Mesothelial cell of epicardium (in vitro differentiated cells): ENCODE measurements around the gene HOXA5. TPM values are rescaled to one million over a fixed set of nuclear protein-coding genes. Genes with fewer than 3 reads are reported as not detected.
A peak's percentile ranks its signal among the peaks of the same experiment; 100 is the strongest.

Source experiments
- DNase-seq, 2 experiments: peaks; one replicate each; pipeline ENCODE4 v3.0.0; 2021; ENCODE audit warnings: low spot score in 2 of 2; ENCODE audit not compliant: unreplicated experiment in 2 of 2
- H3K27ac Mint-ChIP-seq: 2 replicates; pipeline ENCODE4 v1.8.0; 2021; ENCODE audit warnings: mixed read lengths
- H3K27me3 Mint-ChIP-seq: 2 replicates; pipeline ENCODE4 v1.8.0; 2021; ENCODE audit warnings: low read depth, mixed read lengths
- H3K36me3 Mint-ChIP-seq: 2 replicates; pipeline ENCODE4 v1.8.0; 2021; ENCODE audit warnings: mixed read lengths
- H3K4me1 Mint-ChIP-seq: 2 replicates; pipeline ENCODE4 v1.8.0; 2021; ENCODE audit warnings: mixed read lengths
- H3K4me3 Mint-ChIP-seq: 2 replicates; pipeline ENCODE4 v1.8.0; 2021; ENCODE audit warnings: mild to moderate bottlenecking, moderate library complexity, mixed read lengths
- H3K9me3 Mint-ChIP-seq: 2 replicates; pipeline ENCODE4 v1.8.0; 2021; ENCODE audit warnings: mixed read lengths
- CTCF ChIP-seq: fragments of 200-600 bp; sonication (generic); IDR thresholded peaks from one replicate; pipeline ENCODE4 v1.5.0; 2021; ENCODE audit warnings: antibody characterized with exemption; ENCODE audit not compliant: unreplicated experiment
- total RNA-seq: library from RNA; stranded (reverse); gene quantifications from 3 replicates; pipeline ENCODE4 v1.2.1, GENCODE V29; 2021

The HOXA5 gene
- total RNA-seq, 1 donor from 2014 or later: 133 TPM

- no peaks in the 10 kb centered on the region for H3K27me3 Mint-ChIP-seq
- peak in 1 of 2 experiments; percentile 66 for DNase-seq
- H3K9me3 Mint-ChIP-seq: no peaks in the 10 kb centered on the region
- peak overlapping the region; percentile 88 for H3K4me3 Mint-ChIP-seq
- H3K36me3 Mint-ChIP-seq: peaks cover 21% of the 10 kb centered on the region
- peak overlapping the region; percentile 100 for H3K27ac Mint-ChIP-seq
- peaks cover 55% of the 10 kb centered on the region for H3K4me1 Mint-ChIP-seq
- no peak for TF ChIP-seq CTCF
Measured at GRCh38 chr7:27115221-27116026, 28.1 kb downstream of the HOXA5 start.

- no peak for TF ChIP-seq CTCF
- peaks cover 21% of the 10 kb centered on the region for H3K36me3 Mint-ChIP-seq
- H3K27me3 Mint-ChIP-seq: no peaks in the 10 kb centered on the region
- H3K4me1 Mint-ChIP-seq: peaks cover 54% of the 10 kb centered on the region
- peak overlapping the region; percentile 88 for H3K4me3 Mint-ChIP-seq
- H3K27ac Mint-ChIP-seq: peak overlapping the region; percentile 100
- H3K9me3 Mint-ChIP-seq: no peaks in the 10 kb centered on the region
- DNase-seq: no peak
Measured at GRCh38 chr7:27114881-27115220, 28.6 kb downstream of the HOXA5 start.

GRCh38 chr7:27113991-27114769, 29.3 kb downstream of the HOXA5 start:
- Mint-ChIP-seq H3K4me1 (peaks cover 54% of the 10 kb centered on the region), H3K27ac (peak overlapping the region; percentile 100), H3K9me3 (no peaks in the 10 kb centered on the region), H3K27me3 (no peaks in the 10 kb centered on the region), H3K4me3 (peak overlapping the region; percentile 88), H3K36me3 (peaks cover 17% of the 10 kb centered on the region)
- no peak for TF ChIP-seq CTCF
- peak; percentile 79 to 83 for DNase-seq

GRCh38 chr7:27112955-27113949, 30.2 kb downstream of the HOXA5 start:
- no peaks in the 10 kb centered on the region for H3K9me3 Mint-ChIP-seq
- H3K27ac Mint-ChIP-seq: peak overlapping the region; percentile 100
- peak overlapping the region; percentile 98 for H3K4me3 Mint-ChIP-seq
- peaks cover 18% of the 10 kb centered on the region for H3K36me3 Mint-ChIP-seq
- peaks cover 53% of the 10 kb centered on the region for H3K4me1 Mint-ChIP-seq
- no peaks in the 10 kb centered on the region for H3K27me3 Mint-ChIP-seq
- no peak for TF ChIP-seq CTCF
- peak; percentile 68 to 86 for DNase-seq

- peak overlapping the region; percentile 100 for H3K27ac Mint-ChIP-seq
- no peak for DNase-seq
- no peaks in the 10 kb centered on the region for H3K27me3 Mint-ChIP-seq
- H3K4me1 Mint-ChIP-seq: peaks cover 54% of the 10 kb centered on the region
- no peak for TF ChIP-seq CTCF
- no peaks in the 10 kb centered on the region for H3K9me3 Mint-ChIP-seq
- H3K4me3 Mint-ChIP-seq: peak overlapping the region; percentile 98
- peaks cover 19% of the 10 kb centered on the region for H3K36me3 Mint-ChIP-seq
Measured at GRCh38 chr7:27112361-27112760, 31.1 kb downstream of the HOXA5 start.
